GM12878 (cell line): ENCODE results near the gene CCDC141. TPM values are rescaled to one million over a fixed set of nuclear protein-coding genes. Genes with fewer than 3 reads are reported as not detected.

ENCODE experiments used
- ATAC-seq: fragments of 200-7000 bp; cut with Tn5 transposase; 3 replicates; pipeline ENCODE4 v1.9.1; 2020; ENCODE audit warnings: mild to moderate bottlenecking, moderate library complexity
- BruUV-seq: library from RNA; stranded (reverse); fragments of 400-500 nt; replicated peaks from 2 replicates; lab custom pipeline; 2021; lab: Mats Ljungman, UMichigan
- CTCF ChIA-PET: fragments of 300-600 bp; sonication (Branson Sonifier 250); formaldehyde crosslinking; extraction: SDS; loops from one replicate; lab custom pipeline; 2021; ENCODE audit warnings: inconsistent platforms; lab: Yijun Ruan, JAX
- POLR2A ChIA-PET: fragments of 350-600 bp; formaldehyde crosslinking; extraction: SDS; loops from one replicate; lab custom pipeline; 2021; ENCODE audit warnings: inconsistent platforms; lab: Charles Lee
- RAD21 ChIA-PET: fragments of 300-600 bp; sonication (Branson Sonifier 250); formaldehyde crosslinking; loops from one replicate; lab custom pipeline; 2023; ENCODE audit warnings: antibody characterized with exemption; ENCODE audit not compliant: unreplicated experiment; lab: Charles Lee
- SMC1A ChIA-PET: fragments of 300-600 bp; sonication (Branson Sonifier 250); formaldehyde crosslinking; loops from one replicate; lab custom pipeline; 2023; ENCODE audit not compliant: unreplicated experiment, uncharacterized antibody; lab: Charles Lee
- DNase-seq: peaks from one replicate; pipeline ENCODE4 v3.0.0-alpha.2; 2011; ENCODE audit warnings: low read depth, low spot score
- FAIRE-seq: peaks from 3 replicates; lab custom pipeline; 2011; peaks lifted over from hg19 to GRCh38; lab: Jason Lieb, UNC
- H2AFZ ChIP-seq: 2 replicates; pipeline ENCODE4 v1.6.0; 2011; ENCODE audit warnings: low read depth, low read length, control low read depth; ENCODE audit not compliant: control insufficient read depth
- H3K27ac ChIP-seq: 2 replicates; pipeline ENCODE4 v1.5.1; 2011; ENCODE audit warnings: control low read depth; ENCODE audit not compliant: control insufficient read depth, insufficient read depth
- H3K27me3 ChIP-seq, 2 experiments: replicated peaks in 1 of 2; 2 replicates each; pipeline versions ENCODE4 v1.6.0 to v1.6.1; 2011; ENCODE audit warnings: low read length in 1 of 2; ENCODE audit not compliant: control insufficient read depth in 2 of 2, insufficient read depth in 2 of 2
- H3K36me3 ChIP-seq, 2 experiments: 2 replicates each; pipeline ENCODE4 v1.5.1; 2011; ENCODE audit warnings: low read length in 1 of 2; ENCODE audit not compliant: control insufficient read depth in 2 of 2, insufficient read depth in 2 of 2
- H3K4me1 ChIP-seq: 2 replicates; pipeline ENCODE4 v1.6.1; 2011; ENCODE audit warnings: mild to moderate bottlenecking, low read length, moderate library complexity, mixed read lengths; ENCODE audit not compliant: control insufficient read depth, insufficient read depth
- H3K4me2 ChIP-seq: 2 replicates; pipeline ENCODE4 v1.6.0; 2011; ENCODE audit warnings: control low read depth; ENCODE audit not compliant: control insufficient read depth, insufficient read depth
- H3K4me3 ChIP-seq: fragments of 200-600 bp; sonication (generic); 2 replicates; pipeline ENCODE4 v1.5.1; 2016
- H3K79me2 ChIP-seq: 2 replicates; pipeline ENCODE4 v1.6.0; 2011; ENCODE audit warnings: low read length; ENCODE audit not compliant: control insufficient read depth, insufficient read depth
- H3K9ac ChIP-seq: 2 replicates; pipeline ENCODE4 v1.8.0; 2011; ENCODE audit warnings: low read length, control low read depth, mixed read lengths; ENCODE audit not compliant: control insufficient read depth, insufficient read depth
- H3K9me3 ChIP-seq: replicated peaks from 3 replicates; pipeline ENCODE4 v1.5.1; 2011; ENCODE audit warnings: mild to moderate bottlenecking, low read length; ENCODE audit not compliant: control insufficient read depth, insufficient read depth
- H4K20me1 ChIP-seq: 2 replicates; pipeline ENCODE4 v1.6.0; 2011; ENCODE audit not compliant: control insufficient read depth, insufficient read depth
- ASH2L ChIP-seq: fragments of 300-600, 200-600 bp; sonication (generic); IDR thresholded peaks from 2 replicates; pipeline ENCODE4 v1.6.1; 2017; ENCODE audit warnings: low read depth, mild to moderate bottlenecking, borderline replicate concordance
- ATF3 ChIP-seq: IDR thresholded peaks from 2 replicates; pipeline ENCODE4 v1.6.1; 2011; ENCODE audit warnings: low read depth, mild to moderate bottlenecking, low read length, moderate library complexity, borderline replicate concordance; ENCODE audit errors: extremely low read depth
- CBX3 ChIP-seq: fragments of 200-600 bp; sonication (generic); IDR thresholded peaks from 2 replicates; pipeline ENCODE4 v1.6.1; 2016; ENCODE audit warnings: low read depth, borderline replicate concordance
- CHD4 ChIP-seq: fragments of 200-600 bp; sonication (generic); IDR thresholded peaks from 2 replicates; pipeline ENCODE4 v1.6.1; 2016; ENCODE audit warnings: mild to moderate bottlenecking
- ELK1 ChIP-seq: IDR thresholded peaks from 2 replicates; pipeline ENCODE4 v1.6.1; 2012; ENCODE audit warnings: low read depth, low read length, improper control_type of control experiment
- EP300 ChIP-seq, 2 experiments: fragments of 150-350 bp in 1 of 2; IDR thresholded peaks; 2 replicates each; pipeline ENCODE4 v1.6.1; 2011 to 2012; ENCODE audit warnings: low read depth in 2 of 2, low read length in 2 of 2, borderline replicate concordance in 1 of 2, improper control_type of control experiment in 1 of 2, inconsistent platforms in 1 of 2; ENCODE audit not compliant: control insufficient read depth in 1 of 2
- HCFC1 ChIP-seq: fragments of 150-350 bp; IDR thresholded peaks from 2 replicates; pipeline ENCODE4 v1.6.1; 2014; ENCODE audit warnings: low read length
- IKZF2 ChIP-seq, 2 experiments: fragments of 450-650 bp; IDR thresholded peaks; 2 replicates each; pipeline ENCODE4 v1.6.1; 2017; ENCODE audit warnings: mild to moderate bottlenecking in 2 of 2, moderate library complexity in 2 of 2
- JUND ChIP-seq: IDR thresholded peaks from 2 replicates; pipeline ENCODE4 v1.6.1; 2012; ENCODE audit warnings: low read depth, mild to moderate bottlenecking, low read length, improper control_type of control experiment, moderate library complexity
- MXI1 ChIP-seq: fragments of 150-350 bp; IDR thresholded peaks from 2 replicates; pipeline ENCODE4 v1.6.1; 2011; ENCODE audit warnings: low read depth, mild to moderate bottlenecking, inconsistent platforms, low read length, improper control_type of control experiment
- ZBED1 ChIP-seq: IDR thresholded peaks from 2 replicates; pipeline ENCODE4 v1.6.1; 2016; ENCODE audit warnings: borderline replicate concordance
- ZBTB4 ChIP-seq: fragments of 450-650 bp; formaldehyde crosslinking; IDR thresholded peaks from 2 replicates; pipeline ENCODE4 v1.4.0; 2022; ENCODE audit warnings: mild to moderate bottlenecking, moderate library complexity
- WGBS: methylation state at CpG from one replicate; pipeline ENCODE4 v1.1.6; 2016; ENCODE audit warnings: low lambda C conversion rate; ENCODE audit not compliant: insufficient replicate concordance, insufficient coverage; ENCODE audit errors: missing lambda C conversion rate; 5-methylcytosine and 5-hydroxymethylcytosine counted together
- in situ Hi-C: fragments of 300-500 bp; cut with MboI; formaldehyde crosslinking; loops from 9 replicates; pipeline ENCODE4 v1.14.3; 2018; ENCODE audit warnings: mixed read lengths
- intact Hi-C: fragments of 100-400 bp; cut with micrococcal nuclease; formaldehyde crosslinking; loops from one replicate; pipeline ENCODE4 v1.14.2; 2022; ENCODE audit not compliant: unreplicated experiment
- polyA plus RNA-seq, 11 experiments: library from polyadenylated mRNA; depleted of rRNA in 4 of 11; unstranded in 6 of 11; stranded (reverse) in 5 of 11; fragments of >200 nt; fragmentation: Nextera tagmentation in 4 of 11; fragmentation: Illumina TruSeq in 1 of 11; extraction: Ambion mirVana in 4 of 11; extraction: Trizol in 1 of 11; gene quantifications; 1 replicate in 1 of 11; 2 replicates in 10 of 11; pipeline versions ENCODE4 v1.2.1 to v1.2.3, GENCODE V29; 2011 to 2016; ENCODE audit warnings: inconsistent platforms in 2 of 11, missing spikeins in 2 of 11, low read depth in 1 of 11
- total RNA-seq, 4 experiments: library from RNA; depleted of rRNA in 3 of 4; stranded (reverse); fragments of >200 nt in 3 of 4; fragmentation: Illumina TruSeq in 1 of 4; extraction: Trizol in 1 of 4; gene quantifications; 2 replicates each; pipeline versions ENCODE4 v1.2.1 to v1.2.3, GENCODE V29; 2013 to 2021

The CCDC141 gene
- total and polyA plus RNA-seq, 10 of the 15 experiments (the other 5 are each of a cell fraction or from before 2014, with no cell fraction given), result 0.84 to 12.5 (median 3.6) TPM

- Histone ChIP-seq H2AFZ (no peak overlapping the region), H3K9me3 (no peaks in the 10 kb centered on the region), H3K27me3 (no peaks in the 10 kb centered on the region), H3K9ac (no peak overlapping the region), H3K36me3 (no peaks in the 10 kb centered on the region), H3K4me2 (no peak overlapping the region), H3K79me2 (no peaks in the 10 kb centered on the region), H4K20me1 (no peaks in the 10 kb centered on the region), H3K4me1 (no peaks in the 10 kb centered on the region), H3K4me3 (no peak overlapping the region), H3K27ac (no peak overlapping the region)
- ChIA-PET POLR2A (interaction anchor here (0.8 to 1.0 kb wide), 2 partner anchors 10 to 11 kb away, joined by 3 read pairs; no protein-coding TSS in a partner anchor), CTCF (interaction anchor here (1.0 to 3.2 kb wide), 6 partner anchors 9 to 225 kb away, joined by 3 to 19 read pairs (median 10); no protein-coding TSS in a partner anchor), RAD21 (interaction anchor here (0.7 to 2.2 kb wide), 4 partner anchors 8 to 225 kb away, joined by 3 to 7 read pairs (median 4); no protein-coding TSS in a partner anchor), SMC1A (interaction anchor here (0.6 to 2.7 kb wide), 9 partner anchors 8 to 225 kb away, joined by 3 to 16 read pairs (median 4); no protein-coding TSS in a partner anchor)
- DNase-seq (no peak), FAIRE-seq (no peak), ATAC-seq (no peak)
- BruUV-seq, result no TSS peak
- in situ Hi-C loops, result no loop called here
- TF ChIP-seq HCFC1 (no peak), ELK1 (no peak), ZBED1 (no peak), ZBTB4 (CRISPR knock-in tag) (no peak), MXI1 (no peak), CHD4 (no peak), EP300 (IDR thresholded peaks at IDR 0.05; ENCODE audit: borderline replicate concordance in 1 of 2, control insufficient read depth in 1 of 2, low read depth in 2 of 2, low read length in 2 of 2) (no peak), CBX3 (no peak), IKZF2 (IDR thresholded peaks at IDR 0.05) (no peak), ASH2L (no peak), JUND (no peak), ATF3 (no peak)
- WGBS, result 27% methylated on average over 2 of the region's 2 CpGs
- intact Hi-C loops, result no loop called here
These were observed 144.7 kb downstream of the CCDC141 start for GRCh38 chr2:178905261-178905660.
